PC-9 (cell line): Measurements from ENCODE around the gene BHLHA15. TPM values are rescaled to one million over a fixed set of nuclear protein-coding genes. Genes with fewer than 3 reads are reported as not detected.

ENCODE experiments used
- BruUV-seq: library from RNA; stranded (reverse); fragments of 400-500 nt; replicated peaks from 2 replicates; lab custom pipeline; 2021; lab: Mats Ljungman, UMichigan
- CTCF ChIA-PET: fragments of 300-600 bp; sonication (Branson Sonifier 250); formaldehyde crosslinking; loops from one replicate; lab custom pipeline; 2022; ENCODE audit warnings: antibody characterized with exemption; lab: Charles Lee
- POLR2A ChIA-PET: fragments of 300-600 bp; sonication (Branson Sonifier 250); formaldehyde crosslinking; loops from one replicate; lab custom pipeline; 2022; ENCODE audit warnings: antibody characterized with exemption; ENCODE audit not compliant: unreplicated experiment; lab: Charles Lee
- DNase-seq, 2 experiments: peaks; one replicate each; pipeline versions ENCODE4 v3.0.0 to v3.0.0-alpha.2; 2015 to 2022; ENCODE audit warnings: mixed read lengths in 1 of 2
- H2AFZ ChIP-seq: fragments of 200-600 bp; sonication (generic); 2 replicates; pipeline ENCODE4 v1.8.1; 2017; ENCODE audit warnings: antibody characterized with exemption
- H3F3A ChIP-seq: fragments of 200-600 bp; sonication (generic); 2 replicates; pipeline ENCODE4 v1.8.1; 2017; ENCODE audit warnings: antibody characterized with exemption, mild to moderate bottlenecking, low read depth; ENCODE audit not compliant: insufficient read depth
- H3K27ac ChIP-seq: fragments of 200-600 bp; sonication (generic); 2 replicates; pipeline ENCODE4 v1.6.1; 2016; ENCODE audit warnings: mixed run types
- H3K27me3 ChIP-seq: fragments of 200-600 bp; sonication (generic); 2 replicates; pipeline ENCODE4 v1.6.1; 2016; ENCODE audit warnings: low read depth, mixed run types; ENCODE audit not compliant: insufficient read depth
- H3K36me3 ChIP-seq: fragments of 200-600 bp; sonication (generic); 2 replicates; pipeline ENCODE4 v1.6.1; 2016; ENCODE audit warnings: low read depth, mixed run types
- H3K4me1 ChIP-seq: fragments of 200-600 bp; sonication (generic); replicated peaks from 2 replicates; pipeline ENCODE4 v1.6.1; 2016; ENCODE audit warnings: mixed run types; ENCODE audit not compliant: insufficient read depth
- H3K4me2 ChIP-seq: fragments of 200-600 bp; sonication (generic); 2 replicates; pipeline ENCODE4 v1.6.1; 2017; ENCODE audit warnings: mixed run types
- H3K4me3 ChIP-seq: fragments of 200-600 bp; sonication (generic); 2 replicates; pipeline ENCODE4 v1.6.1; 2016; ENCODE audit warnings: mixed run types
- H3K79me2 ChIP-seq: fragments of 200-600 bp; sonication (generic); 2 replicates; pipeline ENCODE4 v1.6.1; 2017; ENCODE audit warnings: low read depth, mixed run types
- H3K9me2 ChIP-seq: fragments of 200-600 bp; sonication (generic); 2 replicates; pipeline ENCODE4 v1.8.1; 2017; ENCODE audit warnings: mild to moderate bottlenecking; ENCODE audit not compliant: insufficient read depth
- H3K9me3 ChIP-seq: fragments of 200-600 bp; sonication (generic); 2 replicates; pipeline ENCODE4 v1.8.1; 2016; ENCODE audit warnings: low read depth; ENCODE audit not compliant: insufficient read depth
- H4K20me1 ChIP-seq: fragments of 200-600 bp; sonication (generic); 2 replicates; pipeline ENCODE4 v1.8.1; 2017; ENCODE audit not compliant: insufficient read depth
- CTCF ChIP-seq: fragments of 200-600 bp; sonication (generic); conservative IDR thresholded peaks from 2 replicates; pipeline ENCODE4 v1.6.1; 2017; ENCODE audit warnings: mixed run types, antibody characterized with exemption, mild to moderate bottlenecking, moderate library complexity
- EZH2 ChIP-seq: fragments of 200-600 bp; sonication (generic); IDR thresholded peaks from 2 replicates; pipeline ENCODE4 v1.8.0; 2017; ENCODE audit warnings: antibody characterized with exemption, low read depth
- intact Hi-C: fragments of 100-400 bp; cut with micrococcal nuclease; formaldehyde crosslinking; loops from one replicate; pipeline ENCODE4 v1.10.0; 2022; ENCODE audit not compliant: unreplicated experiment
- total RNA-seq: library from RNA; stranded (reverse); gene quantifications from 2 replicates; pipeline ENCODE4 v1.2.3, GENCODE V29; 2021

BHLHA15 gene
- total RNA-seq, 1 experiment from 2014 or later: 0.79 TPM

GRCh38 chr7:98256431-98256830 lies 45.2 kb downstream of the BHLHA15 start:
- no peak overlapping the region for H3K27ac ChIP-seq
- no peak overlapping the region for H2AFZ ChIP-seq
- H3K4me3 ChIP-seq: no peak overlapping the region
- intact Hi-C loops: no loop called here
- H3K9me3 ChIP-seq: no peaks in the 10 kb centered on the region
- CTCF ChIA-PET: no interaction called here
- no peak overlapping the region for H3K4me2 ChIP-seq
- POLR2A ChIA-PET: interaction anchor here (0.6 kb wide), 1 partner anchor 25 kb away, joined by 4 read pairs; the partner anchor contains the start of gene BRI3
- TF ChIP-seq CTCF (no peak), EZH2 (no peak)
- peaks cover 3% of the 10 kb centered on the region for H3F3A ChIP-seq
- DNase-seq: no peak
- no peaks in the 10 kb centered on the region for H4K20me1 ChIP-seq
- H3K36me3 ChIP-seq: no peaks in the 10 kb centered on the region
- H3K27me3 ChIP-seq: no peaks in the 10 kb centered on the region
- peaks cover 29% of the 10 kb centered on the region for H3K79me2 ChIP-seq
- H3K9me2 ChIP-seq: no peaks in the 10 kb centered on the region
- H3K4me1 ChIP-seq: no peaks in the 10 kb centered on the region; the same call in 1 of the 2 replicates
- BruUV-seq: no TSS peak

GRCh38 chr7:98257701-98258100 lies 46.5 kb downstream of the BHLHA15 start:
- Histone ChIP-seq H3K36me3 (no peaks in the 10 kb centered on the region), H3K27me3 (no peaks in the 10 kb centered on the region), H3K4me2 (no peak overlapping the region), H3K27ac (no peak overlapping the region), H4K20me1 (no peaks in the 10 kb centered on the region), H2AFZ (no peak overlapping the region), H3K9me3 (no peaks in the 10 kb centered on the region), H3K9me2 (no peaks in the 10 kb centered on the region), H3K4me3 (no peak overlapping the region), H3K79me2 (peaks cover 24% of the 10 kb centered on the region), H3K4me1 (no peaks in the 10 kb centered on the region; the same call in 1 of the 2 replicates), H3F3A (no peaks in the 10 kb centered on the region)
- no peak for TF ChIP-seq CTCF
- TF ChIP-seq EZH2: no peak
- no TSS peak for BruUV-seq
- no peak for DNase-seq
- intact Hi-C loops: no loop called here
- ChIA-PET POLR2A (no interaction called here), CTCF (no interaction called here)

Other genes with a start within 250 kb of the BHLHA15 start
- gene OCM2, start 221.2 kb upstream of the BHLHA15 start, total RNA-seq: not detected in 2 replicates
- 33.3 and 37.1 TPM in 2 replicates for gene LMTK2, start 104.6 kb upstream of the BHLHA15 start, total RNA-seq
- gene TECPR1, start 40.8 kb downstream of the BHLHA15 start, total RNA-seq: 22.7 and 27.4 TPM in 2 replicates
- 239 and 255 TPM in 2 replicates for gene BRI3, start 70.2 kb downstream of the BHLHA15 start, total RNA-seq
- 89.4 and 102 TPM in 2 replicates for gene BAIAP2L1, start 189.7 kb downstream of the BHLHA15 start, total RNA-seq